NCI-H774 (cell line): ENCODE measurements around the gene FTH1.

ENCODE experiments used
- DNase-seq: peaks from one replicate; lab custom pipeline; 2025; lab: John Stamatoyannopoulos, UW

Gene FTH1

DNA sequence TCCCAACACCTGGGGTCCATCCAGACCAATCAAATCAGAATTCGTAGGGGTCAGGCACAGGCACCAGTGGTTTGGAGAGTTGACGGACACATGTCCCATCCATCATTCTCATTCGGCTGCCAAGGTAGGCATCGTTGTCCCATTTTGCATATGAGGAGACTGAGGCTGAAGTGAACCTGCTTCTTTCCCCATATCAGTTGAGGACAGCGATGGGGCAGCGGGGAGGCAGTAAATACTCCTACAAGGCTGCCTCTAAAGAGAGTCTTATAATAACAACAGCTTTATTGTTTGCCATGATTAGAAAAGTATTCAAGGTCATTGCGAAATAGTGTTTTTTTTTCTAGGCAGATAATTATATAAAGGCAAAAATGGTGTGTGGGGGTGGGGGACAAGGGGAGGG lies 18.9 kb downstream of the FTH1 start:
- DNase-seq: no peak

DNA sequence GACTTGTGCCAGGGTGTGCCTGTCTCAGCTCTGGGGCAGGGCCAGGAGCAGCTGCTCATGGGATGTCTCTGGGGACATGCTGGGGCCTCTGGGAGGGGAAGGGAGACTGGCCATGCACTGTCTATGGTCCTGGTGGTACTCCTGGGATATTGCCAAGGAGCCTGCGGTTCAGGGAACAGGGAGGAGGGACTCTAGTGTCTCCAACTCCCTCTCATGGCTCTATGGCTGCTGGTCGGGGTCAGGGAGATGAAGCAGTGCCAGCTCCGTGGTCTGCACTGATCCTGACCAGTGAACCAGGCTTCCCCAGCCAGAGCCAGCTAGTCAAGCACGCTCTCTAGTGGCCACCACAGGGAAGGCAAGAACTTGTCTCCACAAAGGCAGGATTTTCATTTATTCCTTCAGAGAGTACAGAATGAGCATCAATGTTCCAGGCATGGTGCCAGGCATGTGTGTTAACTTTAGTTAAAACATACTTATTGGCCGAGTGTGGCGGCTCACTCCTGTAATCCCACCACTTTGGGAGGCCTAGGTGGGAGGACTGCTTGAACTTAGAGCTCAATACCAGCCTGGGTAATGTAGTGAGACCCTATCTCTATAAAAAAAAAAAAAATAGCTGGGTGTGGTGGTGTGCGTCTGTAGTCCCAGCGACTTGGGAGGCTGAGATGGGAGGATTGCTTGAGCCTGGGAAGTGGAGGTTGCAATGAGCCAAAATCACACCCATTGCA lies 19.8 kb downstream of the FTH1 start:
- peak; percentile 69 for DNase-seq

DNA sequence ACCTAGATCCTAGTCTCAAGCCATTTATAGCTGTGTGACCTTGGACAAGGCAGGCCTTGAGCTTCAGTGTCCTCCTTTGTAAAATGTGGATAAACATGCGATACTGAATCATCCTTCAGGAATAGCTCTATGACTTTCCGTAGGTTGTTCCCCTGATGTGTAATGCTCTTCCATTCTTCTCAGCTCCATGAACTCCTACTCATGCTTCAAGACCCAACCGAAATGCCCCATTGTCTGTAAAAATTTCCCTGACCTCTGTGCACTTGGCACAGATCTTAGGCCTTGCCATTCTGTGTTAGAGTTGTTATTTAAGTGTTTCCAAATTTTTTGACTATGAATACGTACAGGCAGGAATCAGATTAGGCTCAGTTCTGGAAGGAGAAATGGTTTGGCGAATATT lies 20.5 kb downstream of the FTH1 start:
- no peak for DNase-seq

DNA sequence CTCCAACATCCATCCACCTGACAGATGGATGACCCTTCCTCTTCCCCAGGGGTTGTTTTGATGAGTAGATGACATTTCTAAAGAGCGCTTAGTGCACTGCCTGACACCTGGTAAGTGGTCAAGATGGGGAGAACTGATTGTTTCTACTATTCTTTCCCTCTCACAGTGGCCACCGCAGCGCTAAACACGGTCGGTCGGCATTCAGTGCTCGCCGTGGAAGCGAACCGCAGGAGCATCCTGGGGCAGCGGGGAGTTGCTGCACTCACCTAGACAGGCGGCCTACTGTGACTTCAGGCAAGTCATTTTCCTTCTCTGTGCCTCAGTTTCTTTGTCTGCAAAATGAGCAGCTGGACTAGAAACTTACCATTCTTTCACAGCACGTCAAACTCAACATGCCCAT lies 22.2 kb downstream of the FTH1 start:
- no peak for DNase-seq

DNA sequence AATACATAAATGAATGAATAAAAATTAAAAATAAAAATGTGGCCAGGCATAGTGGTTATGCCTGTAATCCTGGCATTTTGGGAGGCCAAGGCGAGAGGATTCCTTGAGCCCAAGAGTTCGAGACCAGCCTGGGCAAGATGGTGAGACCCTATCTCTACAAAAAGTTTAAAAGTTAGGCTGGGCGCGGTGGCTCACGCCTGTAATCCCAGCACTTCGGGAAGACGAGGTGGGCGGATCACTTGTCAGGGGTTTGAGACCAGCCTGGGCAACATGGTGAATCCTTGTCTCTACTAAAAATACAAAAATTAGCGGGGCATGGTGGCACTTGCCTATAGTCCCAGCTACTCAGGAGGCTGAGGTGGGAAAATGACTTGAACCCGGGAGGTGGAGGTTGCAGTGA lies 27.0 kb downstream of the FTH1 start:
- DNase-seq: no peak

DNA sequence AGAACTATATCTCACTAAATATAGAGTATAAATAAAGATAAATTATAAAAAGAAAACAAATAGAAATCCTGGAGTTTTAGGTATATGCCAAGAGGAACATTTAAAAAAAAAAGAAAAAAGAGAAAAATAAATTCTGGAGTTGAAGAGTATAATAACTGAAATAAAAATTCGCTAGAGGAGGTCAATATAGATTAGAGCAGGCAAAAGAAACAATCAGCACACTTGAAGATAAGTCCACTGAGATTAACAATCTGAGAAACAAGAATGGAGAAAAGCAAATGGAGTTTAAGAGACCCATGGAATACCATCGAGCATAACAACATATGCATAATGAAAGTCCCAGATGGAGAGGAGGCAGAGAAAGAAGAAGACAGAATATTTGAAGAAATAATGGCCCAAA lies 31.6 kb downstream of the FTH1 start:
- DNase-seq: no peak

DNA sequence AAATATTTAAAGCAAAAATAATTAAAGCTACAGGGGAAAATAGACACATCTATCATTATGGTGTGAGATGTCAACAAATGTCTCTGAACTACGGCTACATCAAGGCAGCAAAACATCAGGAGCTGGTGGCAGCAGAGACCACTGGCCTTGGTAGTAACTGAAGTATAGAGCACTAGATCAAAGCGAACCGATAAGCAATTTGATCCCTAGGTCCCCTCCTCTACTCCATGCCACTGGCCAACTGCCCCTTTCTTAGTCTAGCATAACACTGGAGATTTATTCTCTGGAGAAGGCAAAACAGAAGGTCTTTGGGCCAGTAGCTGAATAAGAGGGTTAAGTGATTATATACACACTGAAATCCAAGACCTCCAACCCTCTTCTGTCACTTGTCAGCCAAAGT lies 36.5 kb downstream of the FTH1 start:
- no peak for DNase-seq

DNA sequence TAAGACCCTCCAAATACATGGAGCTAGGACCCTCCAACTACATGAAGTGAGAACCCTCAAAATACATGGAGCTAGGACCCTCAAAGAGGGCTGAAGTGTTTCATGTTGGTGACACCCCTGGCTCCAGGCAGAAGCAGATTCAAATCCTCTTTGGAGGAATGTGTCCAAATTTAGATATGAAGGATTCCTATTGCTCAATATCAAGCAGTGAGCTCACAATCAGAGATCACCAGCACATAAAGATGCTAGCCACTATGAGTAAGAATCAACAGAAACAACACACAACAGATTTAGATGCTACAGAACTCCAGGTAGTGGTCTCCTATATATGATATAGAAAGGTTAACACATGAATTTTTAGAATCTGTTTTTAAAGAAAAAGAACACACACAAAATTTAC lies 38.8 kb downstream of the FTH1 start:
- no peak for DNase-seq

DNA sequence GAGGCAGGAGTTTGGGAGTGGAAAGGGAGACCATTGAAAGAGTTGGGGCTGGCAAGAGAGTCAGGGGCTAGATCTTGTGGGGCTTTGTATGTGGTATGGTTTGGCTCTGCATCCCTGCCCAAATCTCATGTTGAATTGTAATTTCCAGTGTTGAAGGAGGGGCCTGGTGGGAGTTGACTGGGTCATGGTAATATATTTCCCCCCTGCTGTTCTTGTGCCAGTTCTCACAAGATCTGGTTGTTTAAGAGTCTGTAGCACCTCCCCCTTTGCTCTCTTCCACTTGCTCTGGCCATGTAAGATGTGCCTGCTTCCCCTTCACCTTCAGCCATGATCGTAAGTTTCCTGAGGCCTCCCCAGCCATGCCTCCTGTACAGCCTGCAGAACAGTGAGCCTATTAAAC lies 39.9 kb downstream of the FTH1 start:
- DNase-seq: no peak

DNA sequence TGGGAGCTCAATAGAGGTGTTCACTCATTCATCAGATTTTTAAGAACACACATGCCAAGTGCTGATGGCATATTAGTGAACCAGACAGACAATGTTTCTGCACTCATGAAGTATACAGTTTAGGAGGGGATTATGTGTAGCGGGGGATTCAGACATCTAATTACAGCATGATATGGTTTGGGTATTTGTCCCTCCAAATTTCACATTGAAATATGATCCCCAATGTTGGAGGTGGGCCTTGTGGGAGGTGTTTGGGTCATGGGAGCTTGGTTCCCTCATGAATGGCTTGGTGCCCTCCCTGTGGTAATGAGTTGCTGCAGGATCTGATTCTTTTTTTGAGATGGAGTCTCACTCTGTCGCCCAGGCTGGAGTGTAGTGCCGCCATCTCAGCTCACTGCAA lies 41.2 kb downstream of the FTH1 start:
- no peak for DNase-seq

DNA sequence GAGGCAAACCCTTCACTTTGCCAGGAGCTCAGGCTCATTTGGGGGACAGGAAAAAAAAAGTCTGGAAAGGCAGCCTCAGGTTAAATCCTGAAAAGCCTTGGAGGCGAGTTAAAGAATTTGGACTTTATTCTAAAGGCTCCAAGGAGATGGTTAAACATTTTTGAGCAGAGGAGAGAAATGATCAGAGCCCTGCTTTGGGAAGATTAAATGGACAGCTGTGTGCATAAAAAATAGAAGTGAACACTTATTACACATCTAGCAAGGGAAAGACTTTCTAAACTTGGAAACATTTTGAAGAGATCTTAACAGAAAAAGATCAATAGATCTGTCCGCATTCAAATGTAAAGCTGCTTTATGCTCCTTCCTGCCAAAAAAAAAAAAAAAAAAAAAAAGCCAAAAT lies 41.7 kb downstream of the FTH1 start:
- no peak for DNase-seq

DNA sequence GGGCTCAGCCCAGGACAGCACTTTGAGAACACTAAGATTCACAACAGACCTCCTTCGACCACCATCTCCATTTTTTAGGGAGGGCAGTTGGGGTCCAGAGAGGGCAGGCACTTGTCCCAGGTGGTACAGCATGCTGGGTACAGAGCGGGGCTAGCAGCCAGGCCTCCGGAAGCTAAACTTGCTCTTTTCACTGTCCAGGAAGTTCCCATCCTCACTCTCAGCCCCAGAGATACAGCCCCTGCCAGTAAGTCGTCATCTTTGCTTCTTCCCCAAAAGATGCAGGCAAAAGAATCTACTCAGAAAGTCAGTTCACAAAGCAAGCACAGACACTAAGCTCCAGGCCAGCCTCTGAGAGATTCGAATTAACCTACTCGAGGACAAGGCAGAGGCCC lies 43.4 kb downstream of the FTH1 start:
- DNase-seq: no peak

DNA sequence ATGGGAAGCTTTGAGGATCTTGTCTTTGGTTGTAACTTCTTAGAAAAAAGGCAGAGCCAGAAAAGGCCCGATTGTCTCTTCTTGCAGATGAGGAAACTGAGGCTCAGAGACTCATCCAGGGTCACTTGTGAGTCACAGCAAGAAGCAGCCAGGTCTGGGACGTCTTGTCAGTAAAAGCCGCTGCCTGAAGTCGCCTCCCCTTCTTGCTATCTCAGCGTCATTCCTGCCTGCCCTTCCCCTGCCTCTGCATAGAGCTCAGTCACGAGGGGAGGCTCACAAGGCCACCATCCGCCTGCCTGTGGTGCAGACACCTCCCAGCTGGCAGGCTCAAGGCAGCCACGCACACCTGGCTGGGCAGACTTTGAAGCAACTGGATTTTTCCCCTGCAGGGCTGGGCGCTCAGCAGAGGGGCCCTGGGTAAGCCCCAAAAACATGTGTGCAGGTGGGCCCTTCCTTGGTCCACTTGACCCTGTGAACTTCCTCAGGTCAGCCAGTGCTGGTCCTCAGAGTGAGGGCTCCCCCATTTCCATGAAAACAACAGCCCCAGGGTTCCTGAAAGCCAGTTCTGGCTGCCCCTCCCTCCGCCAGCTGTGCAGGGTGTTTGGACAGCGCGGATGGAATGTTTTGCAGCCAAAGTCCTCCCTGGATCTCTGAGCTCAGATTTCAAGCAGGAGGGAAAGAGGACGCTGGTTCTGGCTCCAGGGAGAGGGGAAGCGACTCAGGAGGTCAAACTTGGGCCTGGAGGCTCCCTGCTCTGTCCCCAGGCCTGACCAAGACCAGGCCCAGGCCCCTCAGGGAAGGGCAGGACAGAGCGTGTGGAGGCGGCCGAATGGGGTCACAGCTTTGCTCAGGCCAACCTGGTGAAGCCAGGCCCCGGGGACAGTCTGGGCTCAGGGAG lies 44.0 kb downstream of the FTH1 start:
- no peak for DNase-seq

DNA sequence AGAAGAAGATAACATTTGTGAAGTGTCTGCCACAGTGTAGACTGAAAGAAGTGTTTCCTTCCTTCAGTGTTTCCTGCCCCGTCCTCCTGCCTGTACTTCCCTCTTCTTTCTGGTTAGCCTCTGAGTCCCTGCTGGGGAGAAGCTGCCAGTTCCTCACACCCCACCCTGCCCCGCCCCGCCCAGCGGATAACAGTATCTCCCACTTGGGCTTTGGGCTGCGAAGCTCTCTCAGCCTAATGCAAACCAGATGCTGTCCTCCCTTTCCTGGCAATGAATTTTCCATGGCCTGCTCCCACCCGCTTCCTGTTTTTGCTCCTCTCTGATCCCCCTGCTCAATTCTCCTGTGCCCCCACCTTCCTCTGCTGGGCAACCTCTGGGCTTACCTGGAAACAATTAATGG lies 44.9 kb downstream of the FTH1 start:
- no peak for DNase-seq

DNA sequence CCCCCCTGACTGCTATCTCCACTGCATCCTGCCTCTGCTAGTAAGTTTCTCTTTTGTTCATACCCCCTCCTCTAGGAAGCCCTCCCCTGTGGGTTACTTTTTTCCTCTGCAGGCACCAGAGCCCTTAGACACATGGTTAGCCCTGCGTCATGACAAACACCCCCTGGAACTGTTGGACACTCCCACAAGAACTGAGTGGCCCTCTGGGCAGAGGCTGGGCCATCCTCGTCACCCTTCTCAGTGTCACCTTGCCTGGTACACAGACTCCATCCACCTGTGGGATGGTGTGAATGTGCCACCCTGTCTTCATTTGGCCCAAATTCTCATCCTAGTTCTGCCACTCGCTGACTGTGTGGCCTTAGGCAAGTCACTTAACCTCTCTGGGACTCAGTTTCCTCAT lies 46.0 kb downstream of the FTH1 start:
- DNase-seq: no peak

DNA sequence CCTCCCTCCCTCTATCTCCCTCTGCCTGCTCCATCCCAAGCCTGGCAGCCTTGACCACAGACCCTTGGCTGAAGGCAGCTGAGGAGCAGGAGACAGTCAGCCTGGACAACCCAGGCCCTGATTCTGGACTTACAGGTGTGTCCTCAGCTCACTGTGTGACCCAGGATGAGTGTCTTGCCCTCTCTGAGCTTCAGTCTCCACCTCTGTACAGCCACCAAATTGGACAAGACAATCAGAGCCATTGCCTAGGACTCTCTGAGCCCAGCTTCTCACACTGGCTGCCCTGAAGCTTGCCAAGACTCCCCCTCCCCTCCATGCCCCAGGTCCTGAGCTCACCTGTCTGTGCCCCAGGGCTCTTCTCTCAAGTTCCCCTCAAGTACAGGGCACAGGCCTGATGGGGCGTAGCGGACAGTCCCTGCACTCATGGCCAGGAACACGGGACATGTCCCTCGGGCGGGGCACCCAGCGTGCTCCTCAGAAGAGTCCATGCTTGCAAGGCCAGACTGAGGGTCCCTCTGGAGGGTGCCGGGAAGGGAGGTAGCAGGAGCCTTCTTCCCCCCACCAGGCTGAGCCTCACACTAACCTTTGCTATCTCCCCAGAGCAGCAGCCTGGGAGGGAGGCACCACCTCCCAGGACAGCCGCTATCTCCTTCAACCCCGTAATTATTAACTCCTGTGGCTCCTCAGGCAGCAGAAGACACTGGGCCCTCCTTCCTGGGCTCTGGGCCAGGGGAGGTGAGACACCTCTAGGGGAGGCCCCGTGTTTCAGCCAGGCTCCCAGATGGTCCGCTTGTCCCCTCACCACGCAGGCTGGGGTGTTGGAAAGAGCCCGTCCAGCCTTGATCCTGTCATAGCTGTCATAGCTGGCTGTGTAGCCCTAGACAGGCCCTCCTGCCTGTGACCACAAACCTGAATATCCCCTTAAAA lies 47.5 kb downstream of the FTH1 start:
- no peak for DNase-seq

DNA sequence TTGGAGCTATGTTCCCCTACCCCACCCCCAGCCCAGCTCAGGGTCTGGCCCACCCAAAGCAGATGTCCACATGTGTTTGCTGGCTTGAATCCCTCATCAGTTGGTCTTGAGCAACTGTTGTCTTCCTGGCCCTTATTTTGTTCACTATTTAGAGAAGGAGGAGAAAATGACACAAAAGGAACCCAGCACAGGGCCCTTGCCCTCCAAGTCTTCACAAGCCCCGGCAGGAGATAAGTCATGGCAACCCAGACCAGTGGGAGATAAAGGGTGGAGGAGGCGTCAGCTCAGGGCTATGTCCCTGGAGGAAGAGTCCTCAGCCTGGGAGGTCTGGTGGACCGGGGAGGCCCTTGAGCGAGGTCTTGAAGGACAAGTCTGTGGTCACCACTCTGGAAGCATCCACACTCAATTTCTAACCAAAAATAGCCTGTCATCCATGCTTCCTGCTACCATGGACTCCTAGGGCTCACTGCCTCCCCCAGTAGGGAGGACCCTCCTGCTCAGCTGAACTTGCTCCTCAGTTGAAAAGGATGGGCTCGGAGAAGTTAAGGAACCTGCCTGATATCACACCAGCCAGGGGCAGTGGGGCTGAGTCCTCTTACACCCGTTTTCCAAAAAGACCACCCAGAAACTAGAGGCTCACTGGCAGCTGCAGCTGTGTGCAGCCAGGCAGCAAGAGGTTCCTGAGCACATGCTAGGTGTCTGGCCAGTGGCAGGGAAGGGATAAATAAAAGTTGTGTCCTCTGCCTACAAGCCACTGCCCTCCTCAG lies 48.3 kb downstream of the FTH1 start:
- no peak for DNase-seq

DNA sequence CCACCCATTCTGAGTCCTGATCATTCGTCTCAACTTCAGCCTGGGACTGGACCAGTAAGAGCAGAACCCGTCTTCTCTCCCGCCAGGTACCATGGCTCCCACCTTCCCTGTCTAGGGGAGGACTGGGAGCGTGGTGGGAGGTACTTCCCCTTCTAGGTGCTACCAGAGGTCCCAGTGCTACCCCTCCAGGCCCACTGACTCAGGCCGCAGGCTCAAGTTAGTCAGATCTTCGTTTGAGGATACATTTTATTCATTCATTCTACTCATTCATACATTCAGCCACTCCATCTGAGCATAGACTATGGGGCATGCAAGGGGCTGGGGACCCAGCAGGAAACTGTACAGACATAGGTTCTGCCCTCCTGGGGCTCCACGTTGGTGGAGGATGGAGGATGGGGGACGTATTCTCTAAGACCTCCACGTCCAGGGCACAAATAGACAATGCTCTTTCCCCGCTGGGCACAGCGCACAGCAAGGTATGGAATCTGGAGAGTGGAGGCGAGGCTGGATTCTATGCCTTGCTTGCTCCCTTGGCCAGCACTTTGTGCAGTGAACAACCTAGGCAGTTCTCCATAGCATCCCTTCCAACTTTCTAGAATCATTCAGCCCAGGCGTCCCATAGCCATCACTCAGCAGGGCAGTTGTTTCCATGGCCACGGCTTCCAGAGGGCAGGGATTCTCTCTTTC lies 49.0 kb downstream of the FTH1 start:
- no peak for DNase-seq

DNA sequence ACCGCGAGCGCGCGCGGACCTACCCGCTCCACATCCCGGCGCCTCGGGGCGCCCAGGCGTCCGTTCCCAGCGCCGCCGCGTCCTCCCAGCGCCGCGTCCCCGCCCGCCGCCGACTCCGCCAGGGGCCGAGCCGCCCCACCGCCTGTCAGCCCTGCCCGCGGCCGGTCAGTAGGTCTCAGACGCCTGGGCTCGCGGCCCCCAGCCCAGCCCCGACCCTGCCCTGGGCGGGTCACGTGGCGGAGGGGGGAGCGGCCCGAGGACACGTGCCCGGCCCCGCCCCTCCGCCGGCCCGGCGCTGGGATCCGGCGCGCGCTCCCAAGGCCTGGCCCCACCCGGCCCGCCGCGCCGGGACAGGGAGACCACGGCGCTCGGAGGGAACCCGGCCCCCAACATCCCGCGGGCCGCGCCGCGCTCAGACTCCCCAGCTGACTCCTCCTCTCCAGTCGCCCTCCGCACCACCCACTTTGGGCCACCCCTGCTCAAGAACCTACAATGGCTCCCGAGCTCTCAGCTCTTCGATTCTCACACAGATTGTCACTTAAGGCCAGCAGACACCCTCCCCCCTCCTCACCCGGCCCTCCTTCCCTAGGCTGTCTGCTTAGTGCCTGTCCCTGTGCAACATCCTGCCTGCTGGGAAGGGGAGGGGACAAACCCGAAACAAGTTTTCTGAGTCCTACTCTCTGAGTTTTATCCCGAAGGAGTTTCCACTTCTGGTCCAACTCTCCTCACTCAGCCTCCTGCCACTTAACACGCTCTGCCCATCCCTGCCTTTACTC lies 49.9 kb downstream of the FTH1 start, which contains the start of gene RAB3IL1:
Gene RAB3IL1, minus strand, starts transcription at position 233 of the 776 bp plus-strand sequence. Its CDS starts 199 bp downstream, at position 34.
- DNase-seq: no peak

DNA sequence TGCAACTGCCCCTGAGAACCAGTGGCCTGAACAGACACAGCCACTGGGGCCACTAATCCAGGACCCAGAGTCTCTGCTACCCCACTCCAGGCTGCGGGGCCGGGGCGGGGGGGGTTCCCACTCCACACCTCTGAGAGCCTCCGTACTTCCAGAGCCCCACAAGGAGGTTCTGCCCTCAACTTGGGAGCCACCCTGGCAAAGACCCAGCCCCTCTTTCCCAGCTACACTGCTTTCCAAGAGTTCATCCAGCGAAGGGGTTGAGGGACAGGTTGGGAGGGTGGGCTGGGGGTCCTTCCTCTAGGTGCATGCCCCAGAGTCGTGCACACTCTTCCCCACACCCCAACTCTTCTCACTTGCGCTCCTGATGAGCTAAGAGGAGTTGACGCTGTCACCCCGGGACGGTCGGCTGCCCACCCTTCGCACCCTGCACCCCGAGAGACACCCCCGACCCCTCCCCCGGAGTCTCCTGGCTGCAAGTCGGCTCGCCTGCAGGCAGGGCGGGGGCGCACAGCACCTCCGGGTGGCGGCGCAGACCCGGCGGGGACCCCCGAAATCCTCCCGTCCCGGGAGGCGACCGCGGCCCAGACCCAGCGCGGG lies 50.6 kb downstream of the FTH1 start:
- no peak for DNase-seq
